Gastroesophageal sphincter (tissue), 4 donors: ENCODE results near the gene AMH. TPM values are rescaled to one million over a fixed set of nuclear protein-coding genes. Genes with fewer than 3 reads are reported as not detected.

Experiments
- ATAC-seq: fragments of 150-250 bp; one replicate; pipeline ENCODE4 v1.9.1; 2016; ENCODE audit warnings: mild to moderate bottlenecking, moderate library complexity
- H3K27ac ChIP-seq, 4 donors: fragments of 200-600 bp; sonication (generic) in 3 of 4; 1 replicate in 3 of 4; 2 replicates in 1 of 4; pipeline ENCODE4 v1.5.1; 2016 to 2019
- H3K27me3 ChIP-seq: fragments of 200-600 bp; sonication (generic); one replicate; pipeline ENCODE4 v1.5.1; 2019
- H3K36me3 ChIP-seq, 2 donors: fragments of 200-600 bp; sonication (generic); one replicate each; pipeline ENCODE4 v1.5.1; 2019; ENCODE audit warnings: control low read depth in 1 of 2
- H3K4me1 ChIP-seq, 3 donors: fragments of 200-600 bp; sonication (generic); 1 replicate in 2 of 3; 2 replicates in 1 of 3; pipeline ENCODE4 v1.5.1; 2016 to 2019; ENCODE audit warnings: control low read depth in 2 of 3
- H3K4me3 ChIP-seq, 2 donors: fragments of 200-600 bp; sonication (generic); one replicate each; pipeline ENCODE4 v1.5.1; 2019; ENCODE audit warnings: mild to moderate bottlenecking in 1 of 2, moderate library complexity in 1 of 2
- H3K9me3 ChIP-seq, 3 donors: fragments of 200-600 bp; sonication (generic); one replicate each; pipeline ENCODE4 v1.5.1; 2017 to 2019; ENCODE audit warnings: control low read depth in 2 of 3
- CTCF ChIP-seq, 4 experiments: fragments of 200-600 bp in 2 of 4; fragments of 450-650 bp in 2 of 4; sonication (generic) in 1 of 4; IDR thresholded peaks; one replicate each; pipeline ENCODE4 v1.5.1; 2017 to 2019; ENCODE audit warnings: antibody characterized with exemption in 4 of 4, mild to moderate bottlenecking in 2 of 4, moderate library complexity in 2 of 4
- EP300 ChIP-seq: sonication (generic); formaldehyde crosslinking; IDR thresholded peaks from one replicate; pipeline ENCODE4 v1.6.1; 2017; ENCODE audit warnings: antibody characterized with exemption, mild to moderate bottlenecking
- POLR2A ChIP-seq, 2 donors: fragments of 450-650 bp; IDR thresholded peaks; one replicate each; pipeline ENCODE4 v1.6.1; 2017; ENCODE audit warnings: antibody characterized with exemption in 2 of 2, mild to moderate bottlenecking in 2 of 2, moderate library complexity in 1 of 2
- POLR2AphosphoS5 ChIP-seq: sonication (generic); formaldehyde crosslinking; IDR thresholded peaks from one replicate; pipeline ENCODE4 v1.6.1; 2017; ENCODE audit warnings: antibody characterized with exemption
- WGBS, 2 donors: methylation state at CpG; one replicate each; pipeline ENCODE4 v1.1.5; 2018; ENCODE audit warnings: low coverage in 1 of 2; 5-methylcytosine and 5-hydroxymethylcytosine counted together
- total RNA-seq, 4 donors: library from RNA; depleted of rRNA; stranded (reverse); fragments of >200 nt; gene quantifications; one replicate each; pipeline ENCODE4 v1.1.0, GENCODE V29; 2016

AMH gene
- total RNA-seq, 4 donors from 2014 or later = 0.23 to 1.2 (median 0.47) TPM

- 85% methylated on average over 4 of the region's 30 CpGs; no CpG with 5 or more reads in 1 of the 2 donors for WGBS, 2 donors
- no peak for ATAC-seq
- peaks cover 0 to 69% of the 10 kb centered on the region in 2 donors for H3K36me3 ChIP-seq
Observed at GRCh38 chr19:2232286-2233151, 16.6 kb upstream of the AMH start.

GRCh38 chr19:2233601-2234280, 15.4 kb upstream of the AMH start:
- no peak overlapping the region for H3K4me3 ChIP-seq
- 90% methylated on average over 4 of the region's 25 CpGs; no CpG with 5 or more reads in 1 of the 2 donors for WGBS, 2 donors
- peaks cover 0 to 56% of the 10 kb centered on the region in 2 donors for H3K36me3 ChIP-seq
- H3K27ac ChIP-seq = peak overlapping the region in 1 of 4 donors; percentile 18
- TF ChIP-seq EP300 (no peak), POLR2AphosphoS5 (no peak), CTCF (IDR thresholded peaks at IDR 0.05) (no peak), POLR2A (IDR thresholded peaks at IDR 0.05) (no peak)
- no peak for ATAC-seq
- no peaks in the 10 kb centered on the region for H3K27me3 ChIP-seq
- no peaks in the 10 kb centered on the region for H3K9me3 ChIP-seq
- peaks cover 0 to 59% (median 25%) of the 10 kb centered on the region in 3 donors for H3K4me1 ChIP-seq

More at GRCh38 chr19:2232286-2233151, 16.6 kb upstream of the AMH start:
- H3K27me3 ChIP-seq = no peaks in the 10 kb centered on the region
- no peak for TF ChIP-seq POLR2AphosphoS5
- no peak for TF ChIP-seq CTCF (IDR thresholded peaks at IDR 0.05)
- TF ChIP-seq EP300 = no peak
- TF ChIP-seq POLR2A (IDR thresholded peaks at IDR 0.05) = no peak
- peak overlapping the region in 2 of 4 donors; percentile 18 to 43 for H3K27ac ChIP-seq
- H3K9me3 ChIP-seq = no peaks in the 10 kb centered on the region
- no peak overlapping the region for H3K4me3 ChIP-seq
- peaks cover 0 to 46% (median 13%) of the 10 kb centered on the region in 3 donors for H3K4me1 ChIP-seq

GRCh38 chr19:2234996-2235380, 14.1 kb upstream of the AMH start:
- peak overlapping the region; percentile 70 to 99 for H3K4me3 ChIP-seq
- H3K36me3 ChIP-seq = peaks cover 0 to 44% of the 10 kb centered on the region in 2 donors
- no peak for ATAC-seq
- no peak for TF ChIP-seq POLR2A (IDR thresholded peaks at IDR 0.05)
- TF ChIP-seq POLR2AphosphoS5 = no peak
- no peak for TF ChIP-seq CTCF (IDR thresholded peaks at IDR 0.05)
- no peak for TF ChIP-seq EP300
- H3K27ac ChIP-seq = peak overlapping the region in 3 of 4 donors; percentile 94 to 99 (median 98)
- H3K9me3 ChIP-seq = no peaks in the 10 kb centered on the region
- 29% methylated on average over 6 of the region's 6 CpGs; no CpG with 5 or more reads in 1 of the 2 donors for WGBS, 2 donors
- no peaks in the 10 kb centered on the region for H3K27me3 ChIP-seq
- peaks cover 0 to 71% (median 32%) of the 10 kb centered on the region in 3 donors for H3K4me1 ChIP-seq

DNA sequence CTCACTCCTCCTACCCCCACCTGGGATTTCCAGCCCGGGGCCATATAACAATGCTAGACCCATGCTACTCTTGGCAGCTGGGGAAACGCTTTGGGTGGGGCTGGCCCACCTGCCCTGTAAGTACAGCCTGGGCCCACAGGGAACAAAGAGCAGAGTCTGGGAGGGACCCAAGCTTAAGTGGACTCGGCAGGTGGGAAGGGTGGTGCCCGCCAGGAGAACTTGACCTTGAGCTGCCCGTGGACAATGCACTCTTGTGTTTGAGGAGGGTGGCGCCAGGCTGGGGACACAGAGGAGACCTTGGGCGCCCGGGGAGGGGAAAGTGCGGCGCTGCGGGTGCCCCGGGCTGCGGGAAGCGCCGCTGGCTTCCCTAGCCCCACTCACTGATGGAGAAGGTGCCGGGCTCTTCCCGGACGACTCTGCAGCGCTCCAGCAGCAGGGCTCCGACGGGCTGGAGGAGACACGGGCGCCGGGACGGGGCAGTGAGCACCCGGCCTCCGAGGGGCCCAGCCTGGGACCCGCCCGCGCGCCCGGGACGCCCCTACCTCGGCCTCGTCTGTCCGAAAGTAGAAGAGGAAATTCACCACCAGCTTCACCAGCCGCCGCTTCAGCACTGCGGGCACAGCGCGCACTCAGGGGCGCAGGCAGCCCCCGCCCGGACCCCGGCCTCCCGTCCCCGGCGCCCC, 13.6 kb upstream of the AMH start:
- no peak for ATAC-seq
- Histone ChIP-seq H3K27ac (peak overlapping the region; percentile 94 to 99 (median 96)), H3K27me3 (no peaks in the 10 kb centered on the region), H3K9me3 (no peaks in the 10 kb centered on the region), H3K4me1 (peaks cover 0 to 76% (median 37%) of the 10 kb centered on the region in 3 donors), H3K4me3 (peak overlapping the region; percentile 70 to 99), H3K36me3 (peaks cover 0 to 39% of the 10 kb centered on the region in 2 donors)
- 5% methylated on average over 4 of the region's 48 CpGs; no CpG with 5 or more reads in 1 of the 2 donors for WGBS, 2 donors
- TF ChIP-seq POLR2A (IDR thresholded peaks at IDR 0.05) = no peak
- TF ChIP-seq EP300 = no peak
- no peak for TF ChIP-seq POLR2AphosphoS5
- TF ChIP-seq CTCF (IDR thresholded peaks at IDR 0.05) = no peak
